ENCODE results near the gene SPEF2. TPM values are rescaled to one million over a fixed set of nuclear protein-coding genes. Genes with fewer than 3 reads are reported as not detected.

Gene SPEF2
- total and polyA plus RNA-seq, 10 of the 15 experiments (the other 5 are each of a cell fraction or from before 2014, with no cell fraction given), result 0.03 to 2.0 (median 0.07) TPM; not detected in 3

DNA sequence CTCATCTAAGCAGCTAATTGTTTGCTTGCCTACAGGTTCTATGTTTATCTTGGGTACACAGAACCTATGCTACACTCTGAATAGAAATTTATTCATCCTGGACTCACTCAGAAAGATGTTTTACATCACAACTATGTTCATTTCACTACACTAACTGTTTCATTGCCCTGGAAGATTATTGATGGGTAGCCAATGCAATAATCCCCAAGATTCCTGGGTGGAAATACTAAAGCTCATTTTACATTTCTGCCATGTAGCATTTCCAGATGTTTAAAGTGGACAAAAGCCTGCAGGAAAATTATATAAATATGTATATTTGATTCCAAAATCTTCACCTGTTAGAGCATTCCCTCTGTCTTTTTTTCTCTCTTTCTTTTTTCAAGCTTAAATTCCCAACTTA is 187.2 kb downstream of the SPEF2 start (continued):
- TF ChIP-seq, protein P1, sequence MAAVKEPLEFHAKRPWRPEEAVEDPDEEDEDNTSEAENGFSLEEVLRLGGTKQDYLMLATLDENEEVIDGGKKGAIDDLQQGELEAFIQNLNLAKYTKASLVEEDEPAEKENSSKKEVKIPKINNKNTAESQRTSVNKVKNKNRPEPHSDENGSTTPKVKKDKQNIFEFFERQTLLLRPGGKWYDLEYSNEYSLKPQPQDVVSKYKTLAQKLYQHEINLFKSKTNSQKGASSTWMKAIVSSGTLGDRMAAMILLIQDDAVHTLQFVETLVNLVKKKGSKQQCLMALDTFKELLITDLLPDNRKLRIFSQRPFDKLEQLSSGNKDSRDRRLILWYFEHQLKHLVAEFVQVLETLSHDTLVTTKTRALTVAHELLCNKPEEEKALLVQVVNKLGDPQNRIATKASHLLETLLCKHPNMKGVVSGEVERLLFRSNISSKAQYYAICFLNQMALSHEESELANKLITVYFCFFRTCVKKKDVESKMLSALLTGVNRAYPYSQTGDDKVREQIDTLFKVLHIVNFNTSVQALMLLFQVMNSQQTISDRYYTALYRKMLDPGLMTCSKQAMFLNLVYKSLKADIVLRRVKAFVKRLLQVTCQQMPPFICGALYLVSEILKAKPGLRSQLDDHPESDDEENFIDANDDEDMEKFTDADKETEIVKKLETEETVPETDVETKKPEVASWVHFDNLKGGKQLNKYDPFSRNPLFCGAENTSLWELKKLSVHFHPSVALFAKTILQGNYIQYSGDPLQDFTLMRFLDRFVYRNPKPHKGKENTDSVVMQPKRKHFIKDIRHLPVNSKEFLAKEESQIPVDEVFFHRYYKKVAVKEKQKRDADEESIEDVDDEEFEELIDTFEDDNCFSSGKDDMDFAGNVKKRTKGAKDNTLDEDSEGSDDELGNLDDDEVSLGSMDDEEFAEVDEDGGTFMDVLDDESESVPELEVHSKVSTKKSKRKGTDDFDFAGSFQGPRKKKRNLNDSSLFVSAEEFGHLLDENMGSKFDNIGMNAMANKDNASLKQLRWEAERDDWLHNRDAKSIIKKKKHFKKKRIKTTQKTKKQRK (IDR thresholded peaks at IDR 0.05; ENCODE audit: low read depth, low read length), result no peak

DNA sequence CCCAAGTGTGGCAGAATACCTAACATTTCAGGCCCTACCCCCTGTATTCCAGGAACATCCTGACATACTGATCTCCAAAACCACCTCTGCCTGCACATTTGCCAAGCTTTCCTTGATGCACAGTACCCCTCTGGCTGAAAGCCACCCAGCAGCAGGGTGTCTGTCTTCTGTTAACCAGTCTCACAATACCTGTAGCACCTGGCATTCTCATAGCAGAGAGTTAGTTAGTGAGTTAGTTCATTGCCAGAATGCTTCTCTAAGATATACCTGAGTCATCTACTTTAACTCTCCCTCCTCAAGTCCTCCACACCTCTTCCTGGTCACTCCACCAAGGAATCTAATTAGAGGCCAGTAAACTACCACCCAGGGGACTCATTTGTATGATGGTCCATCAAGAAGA is 192.9 kb downstream of the SPEF2 start:
- no peak overlapping the region for H3K4me2 ChIP-seq (ENCODE audit: control insufficient read depth, insufficient read depth)
- H3K9me3 ChIP-seq (replicated peaks; ENCODE audit: control insufficient read depth, insufficient read depth, low read length), result no peaks in the 10 kb centered on the region
- DNase-seq (ENCODE audit: low read depth, low spot score), result no peak
- H3K36me3 ChIP-seq (ENCODE audit: control insufficient read depth in 2 of 2, insufficient read depth in 2 of 2, low read length in 1 of 2), result no peaks in the 10 kb centered on the region
- H3K4me3 ChIP-seq, result no peak overlapping the region
- no peak overlapping the region for H2AFZ ChIP-seq (ENCODE audit: control insufficient read depth, low read depth, low read length)
- no peaks in the 10 kb centered on the region for H3K79me2 ChIP-seq (ENCODE audit: control insufficient read depth, insufficient read depth, low read length)
- ChIA-PET RAD21 (ENCODE audit: unreplicated experiment) (no interaction called here), CTCF (interaction anchor here (0.7 to 1.7 kb wide), 4 partner anchors 30 to 374 kb away, joined by 3 to 4 read pairs (median 3); no protein-coding TSS in a partner anchor), SMC1A (ENCODE audit: uncharacterized antibody, unreplicated experiment) (interaction anchor here (1.1 to 3.7 kb wide), 2 partner anchors 11 to 33 kb away, joined by 4 to 27 read pairs; no protein-coding TSS in a partner anchor), POLR2A (no interaction called here)
- FAIRE-seq, result no peak
- ATAC-seq, result peak; percentile 28; the same call in 2 of the 3 replicates
- no peaks in the 10 kb centered on the region for H4K20me1 ChIP-seq (ENCODE audit: control insufficient read depth, insufficient read depth)
- no peaks in the 10 kb centered on the region for H3K4me1 ChIP-seq (ENCODE audit: control insufficient read depth, insufficient read depth, low read length)
- no peak overlapping the region for H3K27ac ChIP-seq (ENCODE audit: control insufficient read depth, insufficient read depth)
- in situ Hi-C loops (cut with MboI) (no loop called here), intact Hi-C loops (cut with micrococcal nuclease; ENCODE audit: unreplicated experiment) (no loop called here)
- no peaks in the 10 kb centered on the region for H3K27me3 ChIP-seq (replicated peaks in 1 of 2; ENCODE audit: control insufficient read depth in 2 of 2, insufficient read depth in 2 of 2, low read length in 1 of 2)
- no TSS peak for BruUV-seq (replicated peaks)
- H3K9ac ChIP-seq (ENCODE audit: control insufficient read depth, insufficient read depth, low read length), result no peak overlapping the region
- TF ChIP-seq PML (IDR thresholded peaks at IDR 0.05; ENCODE audit: low read length), result no peak
- TF ChIP-seq, protein P2, sequence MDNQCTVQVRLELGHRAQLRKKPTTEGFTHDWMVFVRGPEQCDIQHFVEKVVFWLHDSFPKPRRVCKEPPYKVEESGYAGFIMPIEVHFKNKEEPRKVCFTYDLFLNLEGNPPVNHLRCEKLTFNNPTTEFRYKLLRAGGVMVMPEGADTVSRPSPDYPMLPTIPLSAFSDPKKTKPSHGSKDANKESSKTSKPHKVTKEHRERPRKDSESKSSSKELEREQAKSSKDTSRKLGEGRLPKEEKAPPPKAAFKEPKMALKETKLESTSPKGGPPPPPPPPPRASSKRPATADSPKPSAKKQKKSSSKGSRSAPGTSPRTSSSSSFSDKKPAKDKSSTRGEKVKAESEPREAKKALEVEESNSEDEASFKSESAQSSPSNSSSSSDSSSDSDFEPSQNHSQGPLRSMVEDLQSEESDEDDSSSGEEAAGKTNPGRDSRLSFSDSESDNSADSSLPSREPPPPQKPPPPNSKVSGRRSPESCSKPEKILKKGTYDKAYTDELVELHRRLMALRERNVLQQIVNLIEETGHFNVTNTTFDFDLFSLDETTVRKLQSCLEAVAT (IDR thresholded peaks at IDR 0.05), result no peak
- TF ChIP-seq CBFB (IDR thresholded peaks at IDR 0.05; ENCODE audit: low read depth), result no peak
- TF ChIP-seq TARDBP (IDR thresholded peaks at IDR 0.05; ENCODE audit: borderline replicate concordance), result no peak
- no peak for TF ChIP-seq RB1 (IDR thresholded peaks at IDR 0.05; ENCODE audit: borderline replicate concordance)
- no peak for TF ChIP-seq TCF3 (IDR thresholded peaks at IDR 0.05; ENCODE audit: borderline replicate concordance, insufficient read depth, low read depth, low read length)
- no peak for TF ChIP-seq MYB (IDR thresholded peaks at IDR 0.05; ENCODE audit: borderline replicate concordance, low read depth, low read length)
- no peak for TF ChIP-seq RAD21 (IDR thresholded peaks at IDR 0.05; ENCODE audit: insufficient read depth, low read depth, low read length)
- no peak for TF ChIP-seq YY1 (IDR thresholded peaks at IDR 0.05; ENCODE audit: low read depth, low read length)
- TF ChIP-seq NFYB (IDR thresholded peaks at IDR 0.05; ENCODE audit: insufficient read depth, low read depth, low read length), result no peak
- TF ChIP-seq, protein P3, sequence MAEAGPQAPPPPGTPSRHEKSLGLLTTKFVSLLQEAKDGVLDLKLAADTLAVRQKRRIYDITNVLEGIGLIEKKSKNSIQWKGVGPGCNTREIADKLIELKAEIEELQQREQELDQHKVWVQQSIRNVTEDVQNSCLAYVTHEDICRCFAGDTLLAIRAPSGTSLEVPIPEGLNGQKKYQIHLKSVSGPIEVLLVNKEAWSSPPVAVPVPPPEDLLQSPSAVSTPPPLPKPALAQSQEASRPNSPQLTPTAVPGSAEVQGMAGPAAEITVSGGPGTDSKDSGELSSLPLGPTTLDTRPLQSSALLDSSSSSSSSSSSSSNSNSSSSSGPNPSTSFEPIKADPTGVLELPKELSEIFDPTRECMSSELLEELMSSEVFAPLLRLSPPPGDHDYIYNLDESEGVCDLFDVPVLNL (IDR thresholded peaks at IDR 0.05; ENCODE audit: low read depth, low read length), result no peak
